C4-2B (cell line): Measurements from ENCODE around the gene PRPSAP1.

ENCODE experiments used
- CTCF ChIP-seq: fragments of 450-650 bp; conservative IDR thresholded peaks from 2 replicates; pipeline ENCODE4 v1.5.1; 2017; ENCODE audit warnings: mild to moderate bottlenecking
- ZFX ChIP-seq: fragments of 450-650 bp; IDR thresholded peaks from 2 replicates; pipeline ENCODE4 v1.6.1; 2017

GRCh38 chr17:76279742-76280287, 73.9 kb downstream of the PRPSAP1 start:
- TF ChIP-seq CTCF: no peak; the same call in 1 of the 2 replicates
- TF ChIP-seq ZFX: no peak
